GM12875 (cell line): ENCODE data around the gene MPZL1.

Source experiments
- H3K4me3 ChIP-seq: one replicate; pipeline ENCODE4 v1.5.1; 2011; ENCODE audit warnings: low read depth, low read length, control low read depth
- CTCF ChIP-seq: IDR thresholded peaks from 2 replicates; pipeline ENCODE4 v1.5.1; 2011; ENCODE audit warnings: low read depth, mild to moderate bottlenecking, control low read depth, inconsistent platforms, low read length, moderate library complexity, borderline replicate concordance; ENCODE audit not compliant: insufficient read depth

The MPZL1 gene

DNA sequence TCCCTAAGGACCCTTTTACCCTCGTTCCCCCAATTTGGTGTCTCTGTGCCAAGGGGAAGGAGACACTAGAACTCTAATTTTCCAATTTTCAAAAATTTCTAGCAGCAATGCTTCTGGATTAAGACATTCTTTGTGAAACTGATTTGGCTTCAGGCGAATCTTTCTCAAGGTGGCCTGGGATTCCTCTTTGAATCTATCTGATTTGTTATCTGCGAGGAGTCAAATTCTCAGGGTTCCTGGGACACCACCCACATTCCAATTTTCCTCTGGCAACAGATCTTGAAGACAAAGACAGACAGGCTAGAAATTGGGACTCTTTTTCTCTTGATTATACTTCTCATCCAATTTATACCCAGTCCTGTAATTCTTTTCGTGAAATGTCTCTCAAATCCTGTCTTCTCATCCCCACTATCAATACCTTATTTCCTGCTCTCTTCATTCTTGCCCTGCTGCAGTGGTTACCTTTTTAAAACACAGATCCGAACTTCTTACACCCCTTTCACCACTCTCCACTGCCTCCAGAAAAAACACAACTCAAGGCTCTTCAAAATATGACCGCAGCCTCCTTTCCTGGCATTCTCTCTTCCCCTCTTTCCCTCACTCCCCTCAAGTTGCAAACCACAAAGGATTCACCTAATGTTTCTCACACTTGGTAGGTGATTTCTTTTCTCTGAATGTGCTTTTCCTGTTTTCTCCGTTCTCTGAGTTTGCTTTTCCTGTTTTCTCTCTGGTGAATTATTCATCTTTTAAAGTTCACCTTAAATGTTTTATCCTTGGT lies 2.7 kb upstream of the MPZL1 start:
- H3K4me3 ChIP-seq: peak overlapping the region; percentile 32
- no peak for TF ChIP-seq CTCF

DNA sequence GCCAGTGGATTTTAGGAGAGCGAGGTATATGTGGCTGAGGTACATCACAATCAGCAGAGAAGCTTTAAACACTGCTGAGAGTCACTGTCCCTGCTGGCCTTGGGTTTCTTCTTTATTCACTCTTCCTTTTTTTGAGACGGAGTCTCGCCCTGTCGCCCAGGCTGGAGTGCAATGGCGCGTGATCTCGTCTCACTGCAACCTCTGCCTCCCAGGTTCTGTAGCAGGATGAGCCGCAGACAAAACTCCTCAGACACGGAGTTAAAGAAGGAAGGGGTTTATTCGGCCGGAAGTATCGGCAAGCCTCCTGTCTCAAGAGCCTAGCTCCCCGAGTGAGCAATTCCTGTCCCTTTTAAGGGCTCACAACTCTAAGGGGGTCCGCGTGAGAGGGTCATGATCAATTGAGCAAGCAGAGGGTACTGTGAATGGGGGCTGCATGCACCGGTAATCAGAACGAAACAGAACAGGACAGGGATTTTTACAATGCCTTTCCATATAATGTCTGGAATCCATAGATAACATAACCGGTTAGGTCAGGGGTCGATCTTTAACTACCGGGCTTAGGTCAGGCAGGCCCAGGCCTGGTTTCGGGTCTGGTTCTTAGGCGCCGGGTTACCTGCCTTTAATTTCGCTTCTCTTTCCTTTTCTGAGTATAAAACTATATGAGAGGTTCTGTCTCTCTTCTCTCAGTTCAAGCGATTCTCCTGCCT lies 1.9 kb upstream of the MPZL1 start:
- peak overlapping the region; percentile 32 for H3K4me3 ChIP-seq

GRCh38 chr1:167720965-167721616 lies 691 bp upstream of the MPZL1 start:
- TF ChIP-seq CTCF: no peak
- peak overlapping the region; percentile 77 for H3K4me3 ChIP-seq

DNA sequence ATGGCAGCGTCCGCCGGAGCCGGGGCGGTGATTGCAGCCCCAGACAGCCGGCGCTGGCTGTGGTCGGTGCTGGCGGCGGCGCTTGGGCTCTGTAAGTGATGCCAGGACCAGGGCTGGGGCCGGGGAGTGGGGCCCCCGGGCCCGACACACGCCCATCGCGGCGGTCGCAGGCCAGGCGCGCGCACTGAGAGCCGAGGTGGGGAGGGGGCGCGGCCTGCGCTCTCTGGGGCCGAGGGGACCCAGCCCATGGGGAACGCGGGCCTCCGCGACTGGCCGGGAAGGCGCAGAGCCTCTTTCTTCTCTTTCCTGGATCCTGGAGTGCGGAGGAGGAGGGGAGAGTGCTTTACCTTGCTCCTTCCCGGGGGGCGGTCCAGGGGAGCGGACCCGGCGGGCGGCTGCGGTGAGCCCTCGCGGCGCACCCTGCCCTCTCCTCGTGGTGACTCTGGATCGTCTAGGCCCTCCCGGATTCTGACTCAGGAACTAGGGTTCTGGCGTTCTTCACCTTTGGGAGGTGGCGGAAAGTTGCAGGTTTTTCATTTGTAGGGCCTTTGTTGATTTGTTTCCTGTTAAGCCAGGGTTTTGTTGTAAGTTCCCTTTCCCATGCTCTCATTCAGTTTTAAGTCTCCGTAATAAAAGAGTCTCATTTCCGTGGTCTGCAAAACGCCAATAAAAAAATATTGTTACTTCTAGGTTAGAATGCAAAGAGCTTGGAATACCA lies 529 bp downstream of the MPZL1 start:
- no peak for TF ChIP-seq CTCF
- peak overlapping the region; percentile 77 for H3K4me3 ChIP-seq

DNA sequence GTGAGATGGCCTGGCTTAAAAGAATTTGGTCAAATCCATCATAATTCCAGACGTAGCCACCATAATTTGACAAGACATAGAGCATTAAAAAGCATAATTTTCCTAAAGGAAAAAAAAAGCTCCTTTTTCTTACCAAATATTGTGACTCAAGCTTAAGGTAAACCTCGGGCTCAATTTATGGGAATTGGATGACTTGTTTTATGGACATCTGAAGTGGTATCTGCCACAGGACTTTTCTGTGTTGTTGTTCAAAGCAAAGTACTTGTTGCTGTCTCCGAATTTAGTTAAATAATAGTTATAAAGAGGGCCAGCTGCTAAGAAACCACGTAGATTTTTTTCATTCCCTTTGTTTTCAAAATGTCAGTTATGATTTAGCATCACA lies 1.1 kb downstream of the MPZL1 start:
- TF ChIP-seq CTCF: no peak
- H3K4me3 ChIP-seq: peak overlapping the region; percentile 77

GRCh38 chr1:167723707-167724323 lies 2.0 kb downstream of the MPZL1 start:
- no peak overlapping the region for H3K4me3 ChIP-seq
- TF ChIP-seq CTCF: no peak

DNA sequence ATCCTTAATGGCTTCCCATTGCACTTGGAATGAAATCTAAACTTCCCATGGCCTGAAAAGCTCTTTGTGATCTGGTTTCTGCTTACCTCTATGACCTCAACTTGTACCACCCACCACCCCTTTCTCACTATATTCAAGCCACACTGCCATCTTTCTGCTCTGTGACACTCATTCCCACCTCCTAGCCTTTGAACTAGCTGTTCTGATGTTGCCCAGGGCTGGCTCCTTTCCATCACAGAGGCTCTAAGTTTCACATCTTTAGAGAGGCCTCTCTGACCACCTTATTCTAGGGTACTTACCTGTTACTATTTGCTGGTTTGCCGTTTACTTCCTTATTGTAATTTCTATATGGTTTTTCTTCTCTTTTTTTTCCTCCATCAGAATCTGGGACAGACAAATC lies 4.2 kb downstream of the MPZL1 start:
- no peak for TF ChIP-seq CTCF
- no peak overlapping the region for H3K4me3 ChIP-seq
